Stimulated activated CD4-positive, alpha-beta T cell treated with anti-CD3 and anti-CD28 coated beads, TNF-alpha, amount 100 ng/mL, for 1 hour (primary cell): ENCODE results near the gene SHISAL1.
"Not testable (repeated sequence)": the region's sequence is repeated elsewhere in the genome, so short reads cannot be mapped to it uniquely, and the experiment has no call there.

Experiments
- DNase-seq, 3 donors: peaks; one replicate each; pipeline ENCODE4 v3.0.0-alpha.2; 2020; ENCODE audit warnings: low read depth in 3 of 3, low spot score in 1 of 3

Gene SHISAL1

GRCh38 chr22:44244265-44244822 lies 68.4 kb downstream of the SHISAL1 start:
- no peak for DNase-seq

GRCh38 chr22:44243761-44244160 lies 69.0 kb downstream of the SHISAL1 start:
- no peak for DNase-seq

GRCh38 chr22:44242946-44243724 lies 69.6 kb downstream of the SHISAL1 start:
- DNase-seq, result no peak

GRCh38 chr22:44241121-44241520 lies 71.6 kb downstream of the SHISAL1 start:
- not testable (repeated sequence) for DNase-seq

GRCh38 chr22:44237290-44237689 lies 75.5 kb downstream of the SHISAL1 start:
- no peak for DNase-seq

GRCh38 chr22:44234372-44234771 lies 78.4 kb downstream of the SHISAL1 start:
- DNase-seq, result not testable (repeated sequence)

GRCh38 chr22:44231233-44231632 lies 81.5 kb downstream of the SHISAL1 start:
- DNase-seq, result no peak

GRCh38 chr22:44229809-44230208 lies 82.9 kb downstream of the SHISAL1 start:
- no peak for DNase-seq

GRCh38 chr22:44229331-44229730 lies 83.4 kb downstream of the SHISAL1 start:
- no peak for DNase-seq

GRCh38 chr22:44225812-44226211 lies 86.9 kb downstream of the SHISAL1 start:
- DNase-seq, result no peak

GRCh38 chr22:44225091-44225689 lies 87.6 kb downstream of the SHISAL1 start:
- no peak for DNase-seq

- no peak for DNase-seq
Observed at GRCh38 chr22:44224166-44224565, 88.6 kb downstream of the SHISAL1 start.

- DNase-seq, result no peak
Observed at GRCh38 chr22:44221710-44222475, 90.9 kb downstream of the SHISAL1 start.

GRCh38 chr22:44220727-44221680 lies 91.7 kb downstream of the SHISAL1 start:
- DNase-seq, result no peak

GRCh38 chr22:44219101-44219870 lies 93.5 kb downstream of the SHISAL1 start:
- DNase-seq, result no peak

- DNase-seq, result no peak
Observed at GRCh38 chr22:44218071-44218470, 94.7 kb downstream of the SHISAL1 start.

GRCh38 chr22:44217346-44217745 lies 95.4 kb downstream of the SHISAL1 start:
- no peak for DNase-seq

GRCh38 chr22:44215287-44215686 lies 97.5 kb downstream of the SHISAL1 start:
- DNase-seq, result no peak

- DNase-seq, result no peak
Observed at GRCh38 chr22:44214764-44215163, 98.0 kb downstream of the SHISAL1 start.

GRCh38 chr22:44214187-44214586 lies 98.6 kb downstream of the SHISAL1 start:
- no peak for DNase-seq
